ENCODE data around the gene ABCA12. TPM values are rescaled to one million over a fixed set of nuclear protein-coding genes. Genes with fewer than 3 reads are reported as not detected.

Gene ABCA12
- total and polyA plus RNA-seq, 7 experiments from 2014 or later, result not detected

DNA sequence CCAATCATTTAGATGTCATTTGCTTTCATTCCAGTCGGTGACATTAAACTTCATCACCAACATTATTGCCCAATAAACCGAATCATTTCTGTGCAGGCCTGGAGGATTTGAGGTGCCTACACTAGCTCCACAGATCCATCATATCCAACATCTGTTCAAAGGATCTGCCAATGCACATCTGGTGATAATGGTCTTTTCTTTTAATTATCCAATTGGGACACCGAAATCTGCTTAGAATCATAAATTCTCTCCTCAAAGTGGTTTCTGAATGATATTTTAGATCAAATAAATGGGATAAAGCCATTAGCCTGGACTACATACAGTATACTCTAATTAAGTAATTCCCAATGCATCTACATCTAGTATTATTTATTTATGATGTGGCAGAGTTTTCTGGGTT, 85.6 kb downstream of the ABCA12 start:
- ChIA-PET POLR2A (no interaction called here), CTCF (no interaction called here)
- Histone ChIP-seq H3K36me3 (ENCODE audit: control insufficient read depth in 2 of 3, insufficient read depth in 3 of 3, low read length in 3 of 3) (no peaks in the 10 kb centered on the region), H3K27ac (ENCODE audit: low read depth, low read length) (no peak overlapping the region), H3K4me3 (ENCODE audit: low read length) (no peak overlapping the region), H3K27me3 (ENCODE audit: control insufficient read depth in 2 of 2, insufficient read depth in 2 of 2, low read length in 2 of 2) (no peaks in the 10 kb centered on the region), H3K4me1 (ENCODE audit: control insufficient read depth in 2 of 2, insufficient read depth in 2 of 2, low read length in 2 of 2) (no peaks in the 10 kb centered on the region), H3K9me3 (ENCODE audit: control insufficient read depth in 2 of 3, low read length in 3 of 3) (no peaks in the 10 kb centered on the region)
- ATAC-seq, result no peak
- intact Hi-C loops (cut with micrococcal nuclease), result no loop called here
- H3K9me3 Mint-ChIP-seq, result peaks cover 0 to 2% (median 0%) of the 10 kb centered on the region in 11 donors
- peaks cover 0 to 3% (median 0%) of the 10 kb centered on the region in 5 donors for H3K27me3 Mint-ChIP-seq
- no peaks in the 10 kb centered on the region for H3K36me3 Mint-ChIP-seq
- H3K27ac Mint-ChIP-seq, result no peak overlapping the region
- H3K4me1 Mint-ChIP-seq, result no peaks in the 10 kb centered on the region
- no peak for DNase-seq
- no peak overlapping the region for H3K4me3 Mint-ChIP-seq

DNA sequence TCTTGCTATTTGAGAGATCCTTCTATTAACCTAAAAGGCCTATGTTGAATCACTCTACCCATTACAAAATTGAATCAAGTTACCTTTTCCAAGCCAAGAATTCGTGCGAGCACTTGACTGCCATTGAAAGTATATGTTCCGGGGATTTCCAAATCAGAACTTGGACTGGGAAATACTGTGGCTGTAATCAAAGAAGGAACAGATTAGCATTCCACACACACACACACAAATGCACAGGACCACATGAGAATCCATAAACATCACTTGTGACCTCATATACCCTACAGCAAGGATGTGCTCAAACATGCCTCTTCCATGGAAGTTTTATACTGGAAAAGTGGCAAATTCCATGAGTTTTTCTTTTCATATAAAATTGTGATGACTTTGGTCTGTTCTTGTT, 86.0 kb downstream of the ABCA12 start:
- Histone ChIP-seq H3K4me3 (ENCODE audit: low read length) (no peak overlapping the region), H3K9me3 (ENCODE audit: control insufficient read depth in 2 of 3, low read length in 3 of 3) (no peaks in the 10 kb centered on the region), H3K36me3 (ENCODE audit: control insufficient read depth in 2 of 3, insufficient read depth in 3 of 3, low read length in 3 of 3) (no peaks in the 10 kb centered on the region), H3K27ac (ENCODE audit: low read depth, low read length) (no peak overlapping the region), H3K4me1 (ENCODE audit: control insufficient read depth in 2 of 2, insufficient read depth in 2 of 2, low read length in 2 of 2) (no peaks in the 10 kb centered on the region), H3K27me3 (ENCODE audit: control insufficient read depth in 2 of 2, insufficient read depth in 2 of 2, low read length in 2 of 2) (no peaks in the 10 kb centered on the region)
- ChIA-PET POLR2A (no interaction called here), CTCF (no interaction called here)
- Mint-ChIP-seq H3K27ac (no peak overlapping the region), H3K27me3 (peaks cover 0 to 3% (median 0%) of the 10 kb centered on the region in 5 donors), H3K9me3 (peaks cover 0 to 5% (median 0%) of the 10 kb centered on the region in 11 donors), H3K36me3 (no peaks in the 10 kb centered on the region), H3K4me3 (no peak overlapping the region), H3K4me1 (no peaks in the 10 kb centered on the region)
- ATAC-seq (no peak), DNase-seq (no peak)
- intact Hi-C loops (cut with micrococcal nuclease), result no loop called here

DNA sequence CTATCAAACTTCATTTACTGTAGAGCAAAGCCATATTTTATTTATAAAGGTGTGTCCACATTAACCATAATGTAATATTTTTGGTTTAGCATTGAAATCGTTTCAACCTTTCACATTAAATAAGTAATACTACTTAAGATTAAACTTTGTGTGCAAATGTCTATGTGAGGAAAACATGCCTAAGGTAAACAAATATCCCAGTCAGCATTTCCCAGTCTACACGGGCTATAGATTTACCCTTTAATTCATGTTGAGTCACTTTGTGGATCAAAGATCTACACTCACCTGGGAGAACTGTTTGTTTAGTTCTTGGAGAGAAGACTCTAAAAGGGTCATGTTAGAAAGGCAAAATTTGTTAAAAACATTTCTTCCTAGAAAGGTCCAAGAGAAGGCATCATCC, 89.1 kb downstream of the ABCA12 start:
- Mint-ChIP-seq H3K4me3 (no peak overlapping the region), H3K9me3 (peaks cover 0 to 7% (median 0%) of the 10 kb centered on the region in 11 donors), H3K4me1 (no peaks in the 10 kb centered on the region), H3K27ac (no peak overlapping the region), H3K27me3 (peaks cover 0 to 3% (median 0%) of the 10 kb centered on the region in 5 donors), H3K36me3 (no peaks in the 10 kb centered on the region)
- no peaks in the 10 kb centered on the region for H3K9me3 ChIP-seq (ENCODE audit: control insufficient read depth in 2 of 3, low read length in 3 of 3)
- no peak overlapping the region for H3K4me3 ChIP-seq (ENCODE audit: low read length)
- no peak overlapping the region for H3K27ac ChIP-seq (ENCODE audit: low read depth, low read length)
- no peaks in the 10 kb centered on the region for H3K4me1 ChIP-seq (ENCODE audit: control insufficient read depth in 2 of 2, insufficient read depth in 2 of 2, low read length in 2 of 2)
- intact Hi-C loops (cut with micrococcal nuclease), result no loop called here
- DNase-seq (no peak), ATAC-seq (no peak)
- no peaks in the 10 kb centered on the region for H3K27me3 ChIP-seq (ENCODE audit: control insufficient read depth in 2 of 2, insufficient read depth in 2 of 2, low read length in 2 of 2)
- ChIA-PET POLR2A (no interaction called here), CTCF (no interaction called here)
- H3K36me3 ChIP-seq (ENCODE audit: control insufficient read depth in 2 of 3, insufficient read depth in 3 of 3, low read length in 3 of 3), result no peaks in the 10 kb centered on the region

DNA sequence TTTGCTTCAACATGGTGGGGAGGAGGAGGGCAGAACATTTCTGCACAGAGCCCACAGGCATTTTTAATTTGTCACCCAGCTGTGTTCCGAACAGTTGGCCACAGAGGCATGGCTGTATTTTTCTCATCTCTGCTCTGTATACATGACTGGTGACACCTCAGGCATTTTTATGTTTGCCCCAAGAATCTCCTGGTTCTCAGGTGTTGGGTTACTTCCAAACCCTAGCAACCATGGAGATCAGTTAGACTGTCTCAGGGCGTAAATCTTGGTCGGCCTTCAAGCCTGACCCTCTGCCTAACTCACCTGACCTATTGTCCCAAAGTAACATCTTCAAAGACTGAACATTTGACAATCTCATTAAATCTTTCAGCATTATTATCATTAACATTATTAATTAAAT, 100.0 kb downstream of the ABCA12 start:
- H3K36me3 Mint-ChIP-seq, result no peaks in the 10 kb centered on the region
- H3K4me3 ChIP-seq (ENCODE audit: low read length), result no peak overlapping the region
- no peaks in the 10 kb centered on the region for H3K4me1 ChIP-seq (ENCODE audit: control insufficient read depth in 2 of 2, insufficient read depth in 2 of 2, low read length in 2 of 2)
- intact Hi-C loops (cut with micrococcal nuclease), result no loop called here
- no peaks in the 10 kb centered on the region for H3K27me3 ChIP-seq (ENCODE audit: control insufficient read depth in 2 of 2, insufficient read depth in 2 of 2, low read length in 2 of 2)
- no peaks in the 10 kb centered on the region for H3K36me3 ChIP-seq (ENCODE audit: control insufficient read depth in 2 of 3, insufficient read depth in 3 of 3, low read length in 3 of 3)
- H3K4me3 Mint-ChIP-seq, result no peak overlapping the region
- peaks cover 0 to 3% (median 0%) of the 10 kb centered on the region in 11 donors for H3K9me3 Mint-ChIP-seq
- ATAC-seq (no peak), DNase-seq (no peak)
- POLR2A ChIA-PET, result no interaction called here
- H3K27me3 Mint-ChIP-seq, result peaks cover 0 to 4% (median 0%) of the 10 kb centered on the region in 5 donors
- CTCF ChIA-PET, result no interaction called here
- H3K27ac Mint-ChIP-seq, result no peak overlapping the region
- no peaks in the 10 kb centered on the region for H3K4me1 Mint-ChIP-seq
- H3K27ac ChIP-seq (ENCODE audit: low read depth, low read length), result no peak overlapping the region
- H3K9me3 ChIP-seq (ENCODE audit: control insufficient read depth in 2 of 3, low read length in 3 of 3), result no peaks in the 10 kb centered on the region

DNA sequence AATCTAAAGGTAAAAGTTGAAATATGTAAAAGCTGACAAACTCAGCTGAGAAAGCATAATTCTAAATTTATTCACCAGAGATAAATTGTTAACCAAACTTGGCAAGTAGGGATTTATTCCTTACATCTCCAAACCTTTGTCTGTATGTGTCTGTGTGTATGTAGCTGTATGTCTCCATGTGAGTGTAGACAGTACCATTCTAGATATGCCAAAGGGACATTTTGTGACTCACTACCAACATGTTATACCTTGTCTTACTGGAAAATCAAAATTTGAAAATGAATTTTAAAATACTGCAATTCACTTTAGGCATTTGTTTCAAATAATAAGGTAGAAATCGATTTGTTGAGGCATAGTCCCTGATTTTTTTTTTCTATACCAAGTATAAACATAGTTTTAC, 102.1 kb downstream of the ABCA12 start:
- ATAC-seq (no peak), DNase-seq (no peak)
- no peak overlapping the region for H3K27ac ChIP-seq (ENCODE audit: low read depth, low read length)
- Mint-ChIP-seq H3K27ac (no peak overlapping the region), H3K4me1 (no peaks in the 10 kb centered on the region), H3K4me3 (no peak overlapping the region), H3K36me3 (no peaks in the 10 kb centered on the region), H3K27me3 (peaks cover 0 to 2% (median 0%) of the 10 kb centered on the region in 5 donors), H3K9me3 (peaks cover 0 to 3% (median 0%) of the 10 kb centered on the region in 11 donors)
- no peaks in the 10 kb centered on the region for H3K36me3 ChIP-seq (ENCODE audit: control insufficient read depth in 2 of 3, insufficient read depth in 3 of 3, low read length in 3 of 3)
- H3K9me3 ChIP-seq (ENCODE audit: control insufficient read depth in 2 of 3, low read length in 3 of 3), result no peaks in the 10 kb centered on the region
- ChIA-PET POLR2A (interaction anchor here (0.6 kb wide), 1 partner anchor 25 kb away, joined by 3 read pairs; no protein-coding TSS in a partner anchor), CTCF (no interaction called here)
- no peak overlapping the region for H3K4me3 ChIP-seq (ENCODE audit: low read length)
- intact Hi-C loops (cut with micrococcal nuclease), result no loop called here
- no peaks in the 10 kb centered on the region for H3K4me1 ChIP-seq (ENCODE audit: control insufficient read depth in 2 of 2, insufficient read depth in 2 of 2, low read length in 2 of 2)
- H3K27me3 ChIP-seq (ENCODE audit: control insufficient read depth in 2 of 2, insufficient read depth in 2 of 2, low read length in 2 of 2), result no peaks in the 10 kb centered on the region

DNA sequence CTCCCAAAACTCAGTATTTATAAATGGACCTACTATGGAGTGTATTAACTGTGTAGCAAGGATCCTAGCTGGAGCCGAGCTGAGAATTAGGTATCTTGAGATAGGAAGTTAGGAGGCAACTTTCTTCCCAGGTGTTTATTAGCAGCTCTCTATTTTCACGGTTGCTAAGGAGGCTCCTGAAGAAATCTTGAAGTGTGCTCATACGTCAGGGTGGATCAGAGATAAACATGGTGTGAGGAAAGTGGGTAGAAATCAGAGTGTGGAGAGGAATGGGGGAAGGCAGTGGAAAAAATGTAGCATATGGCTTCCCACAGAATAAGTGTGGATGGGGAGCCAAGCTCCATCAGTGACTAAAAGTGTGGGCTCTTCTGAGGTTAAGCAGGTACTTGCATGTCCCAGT, 104.3 kb downstream of the ABCA12 start:
- peaks cover 0 to 3% (median 0%) of the 10 kb centered on the region in 11 donors for H3K9me3 Mint-ChIP-seq
- peaks cover 0 to 4% (median 0%) of the 10 kb centered on the region in 5 donors for H3K27me3 Mint-ChIP-seq
- CTCF ChIA-PET, result no interaction called here
- H3K36me3 Mint-ChIP-seq, result no peaks in the 10 kb centered on the region
- no peak overlapping the region for H3K4me3 Mint-ChIP-seq
- intact Hi-C loops (cut with micrococcal nuclease), result no loop called here
- ATAC-seq (no peak), DNase-seq (no peak)
- POLR2A ChIA-PET, result no interaction called here
- Histone ChIP-seq H3K9me3 (ENCODE audit: control insufficient read depth in 2 of 3, low read length in 3 of 3) (no peaks in the 10 kb centered on the region), H3K4me1 (ENCODE audit: control insufficient read depth in 2 of 2, insufficient read depth in 2 of 2, low read length in 2 of 2) (no peaks in the 10 kb centered on the region), H3K27ac (ENCODE audit: low read depth, low read length) (no peak overlapping the region), H3K4me3 (ENCODE audit: low read length) (no peak overlapping the region), H3K27me3 (ENCODE audit: control insufficient read depth in 2 of 2, insufficient read depth in 2 of 2, low read length in 2 of 2) (no peaks in the 10 kb centered on the region), H3K36me3 (ENCODE audit: control insufficient read depth in 2 of 3, insufficient read depth in 3 of 3, low read length in 3 of 3) (no peaks in the 10 kb centered on the region)
- H3K4me1 Mint-ChIP-seq, result no peaks in the 10 kb centered on the region
- no peak overlapping the region for H3K27ac Mint-ChIP-seq

DNA sequence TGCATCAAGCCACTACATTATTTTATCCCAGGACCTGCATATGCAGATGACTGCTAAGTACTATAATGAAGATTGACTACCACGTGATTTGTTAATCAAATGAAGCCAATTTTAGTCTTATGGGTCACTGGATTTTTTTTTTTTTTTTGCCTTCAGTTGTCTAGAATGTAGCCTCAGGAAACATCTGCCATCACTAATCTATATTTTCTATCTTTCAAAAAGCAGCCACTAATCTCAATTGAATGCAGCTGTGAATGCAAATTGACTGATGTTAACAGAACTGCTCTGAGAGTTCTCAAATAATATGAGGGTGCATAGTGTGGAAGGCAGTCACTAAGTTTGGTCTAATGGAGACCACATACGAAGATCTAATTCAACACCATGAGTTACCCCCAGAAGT, 106.3 kb downstream of the ABCA12 start:
- Histone ChIP-seq H3K4me1 (ENCODE audit: control insufficient read depth in 2 of 2, insufficient read depth in 2 of 2, low read length in 2 of 2) (no peaks in the 10 kb centered on the region), H3K27me3 (ENCODE audit: control insufficient read depth in 2 of 2, insufficient read depth in 2 of 2, low read length in 2 of 2) (no peaks in the 10 kb centered on the region), H3K9me3 (ENCODE audit: control insufficient read depth in 2 of 3, low read length in 3 of 3) (no peaks in the 10 kb centered on the region), H3K27ac (ENCODE audit: low read depth, low read length) (no peak overlapping the region), H3K4me3 (ENCODE audit: low read length) (no peak overlapping the region), H3K36me3 (ENCODE audit: control insufficient read depth in 2 of 3, insufficient read depth in 3 of 3, low read length in 3 of 3) (no peaks in the 10 kb centered on the region)
- ATAC-seq (no peak), DNase-seq (no peak)
- intact Hi-C loops (cut with micrococcal nuclease), result no loop called here
- ChIA-PET CTCF (no interaction called here), POLR2A (no interaction called here)
- H3K4me1 Mint-ChIP-seq, result no peaks in the 10 kb centered on the region
- no peaks in the 10 kb centered on the region for H3K36me3 Mint-ChIP-seq
- no peak overlapping the region for H3K4me3 Mint-ChIP-seq
- H3K9me3 Mint-ChIP-seq, result peaks cover 0 to 3% (median 0%) of the 10 kb centered on the region in 11 donors
- peaks cover 0 to 5% (median 0%) of the 10 kb centered on the region in 5 donors for H3K27me3 Mint-ChIP-seq
- no peak overlapping the region for H3K27ac Mint-ChIP-seq

All from naive thymus-derived CD4-positive, alpha-beta T cell (primary cell).